Spleen (tissue), 11 donors: Measurements from ENCODE around the gene OR56B4. TPM values are rescaled to one million over a fixed set of nuclear protein-coding genes. Genes with fewer than 3 reads are reported as not detected.
"Not testable (repeated sequence)": the region's sequence is repeated elsewhere in the genome, so short reads cannot be mapped to it uniquely, and the experiment has no call there.

Source experiments
- DNase-seq: peaks from one replicate; pipeline ENCODE4 v3.0.0-alpha.2; 2020
- H3K27ac ChIP-seq, 8 donors: fragments of 200-600 bp; sonication (generic) in 7 of 8; 1 replicate in 4 of 8; 2 replicates in 4 of 8; pipeline versions ENCODE4 v1.5.0 to v1.8.0; 2016 to 2021; ENCODE audit warnings: inconsistent platforms in 4 of 8, mild to moderate bottlenecking in 4 of 8, moderate library complexity in 1 of 8
- H3K27me3 ChIP-seq, 7 donors: fragments of 200-600 bp; sonication (generic) in 6 of 7; replicated peaks in 1 of 7; 1 replicate in 4 of 7; 2 replicates in 3 of 7; pipeline versions ENCODE4 v1.5.0 to v1.8.0; 2016 to 2021; ENCODE audit warnings: inconsistent platforms in 3 of 7, mild to moderate bottlenecking in 1 of 7
- H3K36me3 ChIP-seq, 6 donors: fragments of 200-600 bp; sonication (generic) in 5 of 6; 1 replicate in 4 of 6; 2 replicates in 2 of 6; pipeline versions ENCODE4 v1.5.0 to v1.8.0; 2016 to 2021; ENCODE audit warnings: inconsistent platforms in 2 of 6
- H3K4me1 ChIP-seq, 6 donors: fragments of 200-600 bp; sonication (generic) in 5 of 6; 1 replicate in 3 of 6; 2 replicates in 3 of 6; pipeline versions ENCODE4 v1.5.0 to v1.8.0; 2016 to 2021; ENCODE audit warnings: inconsistent platforms in 3 of 6
- H3K4me3 ChIP-seq, 8 donors: fragments of 200-600 bp; sonication (generic) in 7 of 8; 1 replicate in 4 of 8; 2 replicates in 4 of 8; pipeline versions ENCODE4 v1.5.0 to v1.8.0; 2016 to 2021; ENCODE audit warnings: inconsistent platforms in 4 of 8, mild to moderate bottlenecking in 4 of 8, moderate library complexity in 2 of 8
- H3K9me3 ChIP-seq, 8 donors: fragments of 200-600 bp; sonication (generic) in 7 of 8; 1 replicate in 4 of 8; 2 replicates in 4 of 8; pipeline versions ENCODE4 v1.5.0 to v1.8.0; 2016 to 2021; ENCODE audit warnings: inconsistent platforms in 4 of 8
- CTCF ChIP-seq, 11 experiments: fragments of 200-600 bp in 7 of 11; fragments of 450-650 bp in 4 of 11; sonication (generic) in 4 of 11; IDR thresholded peaks in 8 of 11; conservative IDR thresholded peaks in 3 of 11; 1 replicate in 7 of 11; 2 replicates in 4 of 11; pipeline versions ENCODE4 v1.4.0 to v1.8.0; 2016 to 2021; ENCODE audit warnings: antibody characterized with exemption in 11 of 11, inconsistent platforms in 4 of 11, mild to moderate bottlenecking in 1 of 11
- POLR2A ChIP-seq, 3 donors: fragments of 450-650 bp; IDR thresholded peaks; one replicate each; pipeline ENCODE4 v1.5.1; 2017; ENCODE audit warnings: antibody characterized with exemption in 3 of 3, mild to moderate bottlenecking in 1 of 3
- POLR2AphosphoS5 ChIP-seq, 3 donors: sonication (generic); formaldehyde crosslinking; IDR thresholded peaks; one replicate each; pipeline ENCODE4 v1.5.1; 2017; ENCODE audit warnings: antibody characterized with exemption in 3 of 3
- WGBS, 5 donors: extraction: QIAGEN DNeasy Blood & Tissue Kit in 3 of 5; methylation state at CpG; one replicate each; pipeline versions ENCODE4 v1.1.5 to v1.1.7; 2013 to 2018; 5-methylcytosine and 5-hydroxymethylcytosine counted together
- intact Hi-C: fragments of 100-400 bp; cut with DNase I; formaldehyde crosslinking; loops from one replicate; pipeline ENCODE4 v1.15.0; 2023; ENCODE audit warnings: low total_unique reads
- polyA plus RNA-seq, 3 donors: library from polyadenylated mRNA; stranded (reverse); fragments of 200-250 nt; gene quantifications; one replicate each; pipeline ENCODE4 v1.2.1, GENCODE V29; 2013
- total RNA-seq, 7 donors: library from RNA; depleted of rRNA in 3 of 7; stranded (reverse); fragments of >200 nt in 3 of 7; fragmentation: NEBNext Ultra II Directional in 4 of 7; extraction: Animal tissue kit (Norgen Biotek cat#: 25700) in 4 of 7; gene quantifications; one replicate each; pipeline versions ENCODE4 v1.1.0 to v1.2.1, GENCODE V29; 2016 to 2021
- donor health status: healthy with polysubstance abuse.
- donor health status: DM: no; HTN: no; CAD: no; lungs with moderate emphysema.
- donor health status: DM: no; HTN: no; CAD: no.
- donor health status: Bipolar disorder and iron deficiency.
- donor health status: healthy.
- donor health status: DM: no; HTN: no; CAD: no.
- donor health status: DM: yes; HTN: yes; CAD: no.

The OR56B4 gene
- total and polyA plus RNA-seq, 10 donors, result not detected

GRCh38 chr11:6142936-6143335 is 35.5 kb downstream of the OR56B4 start:
- no peaks in the 10 kb centered on the region for H3K9me3 ChIP-seq
- TF ChIP-seq CTCF (IDR thresholded peaks at IDR 0.05 in 8 of 11, conservative IDR thresholded peaks at IDR 0.05 in 3 of 11) (no peak), POLR2AphosphoS5 (IDR thresholded peaks at IDR 0.05) (no peak), POLR2A (IDR thresholded peaks at IDR 0.05) (no peak)
- peaks cover 0 to 6% (median 0%) of the 10 kb centered on the region in 6 donors for H3K4me1 ChIP-seq
- H3K27ac ChIP-seq, result no peak overlapping the region
- H3K36me3 ChIP-seq, result no peaks in the 10 kb centered on the region
- DNase-seq, result no peak
- no peak overlapping the region for H3K4me3 ChIP-seq
- peaks cover 0 to 8% (median 0%) of the 10 kb centered on the region in 7 donors for H3K27me3 ChIP-seq
- intact Hi-C loops, result no loop called here

DNA sequence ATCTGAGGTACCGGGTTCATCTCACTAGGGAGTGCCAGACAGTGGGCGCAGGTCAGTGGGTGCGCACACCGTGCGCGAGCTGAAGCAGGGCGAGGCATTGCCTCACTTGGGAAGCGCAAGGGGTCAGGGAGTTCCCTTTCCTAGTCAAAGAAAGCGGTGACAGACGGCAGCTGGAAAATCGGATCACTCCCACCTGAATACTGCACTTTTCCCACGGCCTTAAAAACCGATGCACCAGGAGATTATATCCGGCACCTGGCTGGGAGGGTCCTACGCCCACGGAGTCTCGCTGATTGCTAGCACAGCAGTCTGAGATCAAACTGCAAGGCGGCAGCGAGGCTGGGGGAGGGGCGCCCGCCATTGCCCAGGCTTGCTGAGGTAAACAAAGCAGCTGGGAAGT is 36.3 kb downstream of the OR56B4 start:
- H3K36me3 ChIP-seq, H3K9me3 ChIP-seq, DNase-seq, H3K4me1 ChIP-seq, H3K27ac ChIP-seq, H3K4me3 ChIP-seq, H3K27me3 ChIP-seq, intact Hi-C loops: not testable (repeated sequence)
- 66 to 82% (median 73%) methylated on average over 11 to 21 of the region's 21 CpGs for WGBS, 5 donors

GRCh38 chr11:6151117-6151516 is 43.6 kb downstream of the OR56B4 start:
- 23 to 44% (median 31%) methylated on average over 1 of the region's 1 CpG for WGBS, 5 donors
- Histone ChIP-seq H3K4me1 (no peaks in the 10 kb centered on the region), H3K9me3 (no peaks in the 10 kb centered on the region), H3K27me3 (no peaks in the 10 kb centered on the region), H3K36me3 (no peaks in the 10 kb centered on the region), H3K27ac (no peak overlapping the region), H3K4me3 (no peak overlapping the region)
- intact Hi-C loops, result no loop called here
- no peak for TF ChIP-seq CTCF (IDR thresholded peaks at IDR 0.05 in 8 of 11, conservative IDR thresholded peaks at IDR 0.05 in 3 of 11)
- TF ChIP-seq POLR2AphosphoS5 (IDR thresholded peaks at IDR 0.05), result no peak
- TF ChIP-seq POLR2A (IDR thresholded peaks at IDR 0.05), result no peak
- no peak for DNase-seq

- 83 to 98% (median 93%) methylated on average over 2 of the region's 2 CpGs for WGBS, 5 donors
- Histone ChIP-seq H3K27me3 (no peaks in the 10 kb centered on the region), H3K36me3 (no peaks in the 10 kb centered on the region), H3K4me1 (no peaks in the 10 kb centered on the region), H3K27ac (no peak overlapping the region), H3K9me3 (no peaks in the 10 kb centered on the region), H3K4me3 (no peak overlapping the region)
- DNase-seq, result no peak
- TF ChIP-seq POLR2A (IDR thresholded peaks at IDR 0.05), result no peak
- TF ChIP-seq POLR2AphosphoS5 (IDR thresholded peaks at IDR 0.05), result no peak
- no peak for TF ChIP-seq CTCF (IDR thresholded peaks at IDR 0.05 in 8 of 11, conservative IDR thresholded peaks at IDR 0.05 in 3 of 11)
- intact Hi-C loops, result no loop called here
Observed at GRCh38 chr11:6152126-6152525, 44.6 kb downstream of the OR56B4 start.
